GM18519 (cell line): ENCODE data around the gene MTNR1A.

Experiments used
- ATAC-seq: cut with Tn5 transposase; IDR thresholded peaks from one replicate; pipeline ENCODE4 v1.9.1; 2021; ENCODE audit warnings: mild to moderate bottlenecking, moderate library complexity; ENCODE audit not compliant: unreplicated experiment, low FRiP score

MTNR1A gene

DNA sequence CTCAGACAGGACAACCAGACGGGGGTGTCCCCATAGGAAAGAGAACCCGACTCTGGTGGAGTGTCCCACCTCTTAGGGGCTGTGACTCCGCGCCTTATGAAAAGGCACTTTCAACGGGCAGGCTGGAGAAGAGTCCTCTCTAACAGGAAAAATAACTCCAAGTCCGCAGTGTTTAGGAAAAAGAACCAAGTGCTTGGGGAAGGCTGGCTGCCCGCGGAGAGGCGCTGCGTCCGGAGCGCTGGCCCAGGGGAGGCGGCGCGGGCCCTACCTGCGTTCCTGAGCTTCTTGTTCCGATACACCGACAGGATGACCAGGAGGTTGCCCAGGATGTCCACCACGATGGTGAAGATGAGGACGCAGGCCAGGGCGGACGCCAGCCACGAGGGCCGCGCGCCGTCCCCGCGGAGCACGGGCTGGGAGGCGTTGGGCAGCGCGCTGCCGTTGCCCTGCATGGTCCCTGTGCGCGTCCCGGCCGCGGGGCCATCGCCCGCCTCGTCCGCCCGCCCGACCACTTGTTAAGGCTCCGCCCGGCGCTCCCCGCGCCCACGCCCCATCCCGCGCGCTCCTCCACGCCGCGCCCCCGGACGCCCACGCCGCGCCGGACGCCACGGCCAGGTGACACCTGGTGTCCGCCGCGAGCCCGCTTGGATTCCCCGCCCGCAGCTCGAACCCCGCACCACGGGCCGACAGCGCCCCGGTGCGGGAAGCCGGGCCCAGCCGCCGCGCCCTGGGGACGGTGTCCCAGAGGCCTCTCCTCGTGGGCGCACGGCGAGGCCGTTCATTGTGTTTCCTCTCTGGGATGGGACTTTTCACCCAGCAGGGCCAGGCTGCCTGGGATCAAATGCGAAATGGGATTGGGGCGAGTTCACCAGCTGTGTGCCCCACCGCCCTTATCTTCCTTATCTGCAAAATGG is at the start of gene MTNR1A:
Gene MTNR1A, minus strand, starts transcription at position 654 of the 914 bp plus-strand sequence. Its CDS starts 202 bp downstream, at position 452.
- ATAC-seq = no peak

DNA sequence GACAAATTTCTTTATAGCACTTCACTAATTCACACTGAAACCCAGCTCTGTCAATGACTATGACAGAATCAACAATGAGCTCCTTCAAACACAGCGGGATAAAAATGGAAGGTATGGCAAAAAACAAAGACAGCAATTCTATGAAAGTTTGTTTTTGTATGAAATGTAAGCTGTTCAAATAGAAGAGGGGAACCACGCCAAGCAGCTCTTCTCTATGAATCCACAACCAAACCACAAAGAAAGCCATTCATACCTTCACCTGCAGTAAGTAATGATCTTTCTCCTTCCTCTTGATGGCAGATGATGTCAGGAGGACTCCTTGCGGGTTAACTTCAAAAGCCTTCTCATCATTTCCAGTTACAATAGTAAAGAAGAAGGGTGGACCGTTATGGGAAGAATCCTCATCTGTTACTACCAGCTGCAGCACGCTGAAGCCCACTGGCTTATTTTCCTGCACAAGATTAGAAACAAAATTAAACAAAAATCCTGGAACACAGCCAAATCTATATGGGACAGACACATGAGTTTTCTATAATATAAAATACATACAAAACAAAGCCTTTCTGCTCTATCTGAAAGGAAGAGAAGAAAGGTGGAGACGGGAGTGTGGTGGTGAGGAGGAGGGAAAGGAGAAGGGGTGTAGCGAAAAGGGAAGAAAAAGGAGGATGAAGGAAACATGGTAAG is 48.9 kb upstream of the MTNR1A start:
- ATAC-seq = no peak

DNA sequence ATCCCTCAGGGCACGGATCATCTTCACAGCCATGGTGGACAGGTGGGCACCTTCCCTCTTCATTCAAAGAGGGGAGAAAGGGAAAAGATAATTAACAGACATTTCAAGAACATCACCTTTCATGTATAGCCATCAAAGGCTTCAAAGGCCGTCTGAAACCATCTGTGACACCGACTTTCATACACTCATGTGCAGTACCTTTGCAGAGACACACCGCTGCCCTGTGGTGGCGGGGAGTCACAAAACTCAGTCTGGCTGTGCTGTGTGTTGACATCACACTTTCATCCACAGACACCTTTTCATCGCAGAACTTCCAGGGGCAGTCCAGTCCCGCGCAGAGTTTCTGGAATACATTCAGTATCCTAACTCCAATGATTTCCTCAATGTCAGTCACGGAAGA is 47.6 kb upstream of the MTNR1A start:
- no peak for ATAC-seq

GRCh38 chr4:186599483-186599882 is 44.1 kb upstream of the MTNR1A start:
- no peak for ATAC-seq

DNA sequence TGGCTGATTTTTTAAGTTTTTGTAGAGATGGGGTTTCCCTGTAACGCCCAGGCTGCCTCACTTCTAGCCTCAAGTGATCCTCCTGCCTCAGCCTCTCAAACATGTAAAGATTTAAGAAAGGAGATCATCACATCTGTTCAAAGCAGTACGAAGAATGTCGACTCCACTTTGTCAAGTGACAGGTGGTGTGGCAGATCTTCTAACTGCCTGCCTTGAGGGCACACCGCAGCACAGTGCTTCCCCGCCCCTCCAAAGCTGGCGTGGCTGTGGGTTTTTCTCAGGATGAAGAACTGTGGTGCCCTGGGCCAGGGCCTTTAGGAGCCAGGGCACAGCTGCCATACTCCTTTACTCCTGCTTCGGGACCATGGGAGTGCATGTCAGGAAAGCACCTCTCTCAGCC is 43.3 kb upstream of the MTNR1A start:
- ATAC-seq = no peak

DNA sequence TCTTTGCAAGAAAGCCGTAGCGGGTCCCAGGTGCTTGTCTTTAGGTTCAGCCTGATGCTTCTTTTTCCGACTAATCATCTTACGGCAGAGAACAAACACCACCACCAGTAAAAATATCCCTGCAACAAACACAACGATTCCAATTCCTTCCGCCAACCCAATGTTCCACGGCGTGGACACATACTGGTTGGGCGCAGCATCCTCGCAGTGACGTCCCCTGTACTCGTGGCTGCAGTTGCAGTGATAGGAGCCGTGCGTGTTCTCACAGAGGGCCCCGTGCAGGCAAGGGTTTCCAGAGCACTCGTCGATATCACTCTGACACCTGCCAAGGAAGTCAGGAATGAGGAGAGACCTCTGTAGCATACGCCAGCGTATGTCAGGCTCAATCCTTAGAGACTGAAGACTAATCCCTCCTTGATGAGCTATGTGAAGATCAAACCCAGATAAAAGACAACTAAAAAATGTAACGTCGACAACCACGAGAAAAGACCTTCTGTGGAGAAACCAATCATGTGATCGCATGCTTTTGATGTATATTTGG is 41.6 kb upstream of the MTNR1A start:
- no peak for ATAC-seq

GRCh38 chr4:186596346-186596745 is 41.0 kb upstream of the MTNR1A start:
- no peak for ATAC-seq

DNA sequence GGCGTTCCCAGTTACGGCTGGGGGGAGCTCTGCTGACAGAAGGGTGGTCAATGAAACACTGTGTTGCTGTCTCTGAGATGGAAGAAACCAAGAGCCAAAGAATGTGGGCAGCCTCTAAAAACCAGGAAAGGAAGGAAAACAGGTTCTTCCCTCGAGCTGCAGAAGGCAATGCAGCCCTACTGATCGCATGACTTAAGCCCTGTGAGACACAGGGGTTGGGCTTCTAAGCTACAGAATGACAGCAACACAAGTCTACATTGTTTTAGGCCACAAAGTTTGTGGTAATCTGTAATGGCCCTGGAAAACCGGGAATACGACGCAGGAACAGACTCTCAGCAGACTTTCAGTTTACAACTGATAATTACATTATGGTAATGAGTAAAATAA is 38.2 kb upstream of the MTNR1A start:
- no peak for ATAC-seq

- ATAC-seq = no peak
Measured at GRCh38 chr4:186592966-186593586, 37.7 kb upstream of the MTNR1A start.

GRCh38 chr4:186592445-186592844 is 37.1 kb upstream of the MTNR1A start:
- ATAC-seq = no peak

DNA sequence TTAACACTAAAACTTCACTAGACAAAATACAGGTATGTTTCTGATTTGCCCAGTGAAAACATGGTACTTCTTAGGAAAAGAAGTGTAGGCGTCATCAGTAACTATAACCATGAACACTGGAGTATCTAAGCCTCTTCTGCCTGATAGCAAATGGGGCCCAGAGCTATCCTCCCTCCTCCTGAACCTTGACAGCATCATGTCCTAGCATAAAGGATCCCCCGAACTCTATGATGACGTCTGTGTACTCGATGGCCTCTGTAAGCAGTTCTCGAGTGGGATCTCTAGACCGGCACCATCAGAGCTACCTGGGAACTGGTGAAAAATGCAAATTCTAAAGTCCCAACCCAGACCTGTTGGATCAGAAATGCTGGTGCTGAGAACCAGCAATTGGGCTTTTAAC is 36.3 kb upstream of the MTNR1A start:
- ATAC-seq = no peak

GRCh38 chr4:186588503-186588902 is 33.1 kb upstream of the MTNR1A start:
- no peak for ATAC-seq

GRCh38 chr4:186587416-186588018 is 32.1 kb upstream of the MTNR1A start:
- peak; percentile 86 for ATAC-seq

DNA sequence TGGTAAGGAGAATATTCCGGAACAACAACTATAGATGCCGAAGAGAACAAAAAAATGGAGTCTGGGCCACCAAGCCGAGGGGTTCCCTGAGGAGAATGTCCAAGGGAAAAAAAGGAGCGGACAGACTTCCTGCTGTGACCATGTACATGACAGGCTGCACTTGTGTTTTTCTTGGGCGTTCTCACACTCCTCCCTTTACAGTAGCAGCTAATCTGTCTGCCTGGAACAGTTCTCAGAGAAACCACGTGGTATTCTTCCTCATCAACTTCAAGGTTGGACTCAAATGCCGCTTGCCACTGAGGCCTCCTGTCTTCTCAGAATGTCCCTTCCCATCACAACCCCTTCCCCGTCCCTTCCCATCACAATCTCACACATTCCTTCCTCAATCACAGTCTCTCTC is 30.8 kb upstream of the MTNR1A start:
- no peak for ATAC-seq

DNA sequence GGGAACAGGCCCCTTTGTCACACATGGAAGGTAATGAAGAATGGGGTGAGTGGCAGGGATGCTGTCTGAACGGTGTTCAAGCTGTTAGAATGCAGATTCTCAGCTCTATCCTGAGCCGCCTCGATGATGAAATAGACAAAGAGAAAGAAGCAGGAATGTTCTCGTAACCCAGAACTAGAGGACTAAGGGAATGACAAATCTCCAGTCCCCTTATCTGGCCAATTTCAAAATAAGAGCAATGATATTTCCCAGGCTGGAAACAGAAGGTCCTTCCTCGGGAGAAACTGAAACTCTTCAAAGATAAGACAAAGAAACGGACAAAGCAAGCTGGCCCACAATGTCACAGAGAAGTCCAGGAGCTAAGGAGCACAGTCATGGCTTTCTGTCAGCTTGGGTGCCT is 29.5 kb upstream of the MTNR1A start:
- no peak for ATAC-seq

GRCh38 chr4:186581421-186581820 is 26.1 kb upstream of the MTNR1A start:
- ATAC-seq = no peak

- ATAC-seq = no peak
Measured at GRCh38 chr4:186580669-186581068, 25.3 kb upstream of the MTNR1A start.

DNA sequence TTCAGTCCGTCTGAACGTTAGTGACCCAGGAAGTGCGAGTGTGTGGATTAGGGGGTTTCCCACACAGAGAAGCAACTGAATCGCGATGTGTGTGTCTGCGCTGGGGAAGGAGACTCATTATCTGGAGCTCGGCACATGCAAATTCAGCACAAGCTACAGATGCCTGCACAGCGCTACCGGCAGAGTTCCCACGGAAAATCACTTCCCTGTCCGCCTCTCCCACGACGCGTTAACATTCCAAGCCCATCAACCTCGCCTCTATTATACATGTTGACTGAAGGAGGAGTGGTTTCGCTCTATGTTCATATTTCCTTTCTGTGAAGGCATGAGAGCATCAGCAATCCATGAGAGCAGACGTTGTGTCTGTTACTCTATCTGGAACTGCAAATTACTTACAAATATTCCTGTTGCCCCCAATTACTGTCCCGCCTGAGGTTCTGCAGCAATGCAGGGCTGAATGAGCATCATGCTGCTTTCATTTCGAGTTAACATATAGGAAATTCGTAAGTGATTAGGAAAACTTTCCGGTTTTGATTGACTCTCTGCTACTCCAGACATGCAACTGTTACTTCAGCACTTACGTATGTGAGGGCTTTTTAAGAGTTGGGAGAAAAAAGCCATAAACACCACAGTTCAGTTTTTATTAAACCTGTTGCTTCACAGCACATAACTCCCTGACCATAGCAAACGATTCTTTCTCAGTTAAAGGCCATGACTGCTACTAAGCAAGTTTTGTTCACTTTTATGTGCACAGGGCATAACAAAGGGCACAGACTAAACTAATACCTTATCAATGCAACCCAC is 15.0 kb upstream of the MTNR1A start:
- no peak for ATAC-seq

DNA sequence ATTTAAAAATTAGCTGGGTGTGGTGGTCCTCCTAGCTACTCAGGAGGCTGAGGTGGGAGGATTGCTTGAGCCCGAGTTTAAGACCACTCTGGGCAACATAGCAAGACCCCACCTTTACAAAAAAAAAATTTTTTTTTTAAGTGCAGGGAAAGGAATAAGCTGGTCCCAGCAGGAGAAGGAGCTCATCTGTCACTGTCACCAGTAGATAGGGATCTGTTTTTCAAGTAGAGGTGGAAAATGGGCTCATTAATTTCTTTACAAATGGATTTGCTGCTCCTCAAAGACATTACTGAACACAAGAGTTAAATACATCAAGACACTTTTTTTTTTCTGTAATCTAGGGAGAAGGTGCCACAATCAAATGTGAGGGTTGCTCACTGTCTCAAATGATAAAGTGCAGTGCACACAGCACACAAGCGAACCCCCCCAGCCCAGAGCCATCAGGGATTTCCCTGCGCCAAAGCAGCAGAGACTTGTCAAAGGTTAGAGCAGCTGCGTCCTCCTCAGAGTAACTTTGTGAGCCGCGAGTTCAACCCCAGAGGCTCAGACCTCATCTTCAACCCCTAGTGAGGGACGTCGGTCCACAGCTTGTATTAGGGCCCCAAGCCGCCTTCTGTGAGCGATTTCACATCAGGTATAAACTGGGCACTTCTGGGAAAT is 14.3 kb upstream of the MTNR1A start:
- ATAC-seq = no peak
